ENCODE data around the gene HLA-DOB.

- no peak for TF ChIP-seq ARNTL (CRISPR knock-in tag; IDR thresholded peaks at IDR 0.05; ENCODE audit: borderline replicate concordance, low read depth)
- TF ChIP-seq PATZ1 (CRISPR knock-in tag; IDR thresholded peaks at IDR 0.05; ENCODE audit: borderline replicate concordance): no peak
- TF ChIP-seq RARB (CRISPR knock-in tag; IDR thresholded peaks at IDR 0.05): no peak
- no peak for TF ChIP-seq OSR1 (CRISPR knock-in tag; IDR thresholded peaks at IDR 0.05)
- no peak for TF ChIP-seq ZNF8 (CRISPR knock-in tag; IDR thresholded peaks at IDR 0.05)
- TF ChIP-seq ZNF565 (CRISPR knock-in tag; conservative IDR thresholded peaks at IDR 0.05; ENCODE audit: low read depth): no peak
- no peak for TF ChIP-seq ISL1 (CRISPR knock-in tag; IDR thresholded peaks at IDR 0.05)
- TF ChIP-seq TSHZ2 (CRISPR knock-in tag; IDR thresholded peaks at IDR 0.05): no peak
- TF ChIP-seq TOX (CRISPR knock-in tag; IDR thresholded peaks at IDR 0.05; ENCODE audit: borderline replicate concordance): no peak
These were observed 18.5 kb upstream of the HLA-DOB start for GRCh38 chr6:32835167-32835893.
